HG02938 (cell line): Measurements from ENCODE around the gene MYO1H.

ENCODE experiments used
- ATAC-seq: cut with Tn5 transposase; IDR thresholded peaks from one replicate; pipeline ENCODE4 v1.9.1; 2021; ENCODE audit warnings: mild to moderate bottlenecking, moderate library complexity; ENCODE audit not compliant: unreplicated experiment

Gene MYO1H

GRCh38 chr12:109489016-109489954 is 141.6 kb downstream of the MYO1H start:
- no peak for ATAC-seq

GRCh38 chr12:109489955-109490565 is 142.4 kb downstream of the MYO1H start:
- ATAC-seq = no peak

GRCh38 chr12:109491671-109492070 is 144.0 kb downstream of the MYO1H start:
- no peak for ATAC-seq

- ATAC-seq = no peak
These were observed 144.7 kb downstream of the MYO1H start for GRCh38 chr12:109492371-109492770.

GRCh38 chr12:109493090-109493489 is 145.4 kb downstream of the MYO1H start:
- no peak for ATAC-seq

- ATAC-seq = no peak
These were observed 146.2 kb downstream of the MYO1H start for GRCh38 chr12:109493938-109494337.

- no peak for ATAC-seq
These were observed 146.7 kb downstream of the MYO1H start for GRCh38 chr12:109494348-109494881.

- no peak for ATAC-seq
These were observed 147.3 kb downstream of the MYO1H start for GRCh38 chr12:109495012-109495411.

GRCh38 chr12:109496306-109496705 is 148.6 kb downstream of the MYO1H start:
- ATAC-seq = no peak

GRCh38 chr12:109497675-109498074 is 150.0 kb downstream of the MYO1H start:
- ATAC-seq = no peak
